SK-N-SH (cell line): Measurements from ENCODE around the gene POLR3C.

Source experiments
- CHD2 ChIP-seq: fragments of 150-350 bp; IDR thresholded peaks from 2 replicates; pipeline ENCODE4 v1.6.1; 2018; ENCODE audit warnings: low read length; ENCODE audit not compliant: partially characterized antibody
- CTCF ChIP-seq: fragments of 200-600 bp; sonication (generic); IDR thresholded peaks from 2 replicates; pipeline ENCODE4 v1.6.1; 2017; ENCODE audit warnings: antibody characterized with exemption, mild to moderate bottlenecking, moderate library complexity
- EP300 ChIP-seq, 2 experiments: IDR thresholded peaks; 2 replicates each; pipeline versions ENCODE4 v1.4.0 to v1.6.1; 2012; ENCODE audit warnings: borderline replicate concordance in 1 of 2, low read depth in 1 of 2, low read length in 1 of 2
- GABPA ChIP-seq: IDR thresholded peaks from 2 replicates; pipeline ENCODE4 v1.4.0; 2012; ENCODE audit warnings: low read depth, mild to moderate bottlenecking
- GATA2 ChIP-seq: sonication (generic); formaldehyde crosslinking; IDR thresholded peaks from 2 replicates; pipeline ENCODE4 v1.5.0; 2020; ENCODE audit warnings: mild to moderate bottlenecking, missing genetic modification reagents
- MAX ChIP-seq: IDR thresholded peaks from 2 replicates; pipeline ENCODE4 v1.4.0; 2012; ENCODE audit warnings: low read depth
- NFIC ChIP-seq: IDR thresholded peaks from 2 replicates; pipeline ENCODE4 v1.4.0; 2012; ENCODE audit warnings: borderline replicate concordance
- PBX3 ChIP-seq: IDR thresholded peaks from 2 replicates; pipeline ENCODE4; 2012
- POLR2AphosphoS5 ChIP-seq: IDR thresholded peaks from 2 replicates; pipeline ENCODE4 v1.6.1; 2012; ENCODE audit warnings: low read depth, low read length
- RCOR1 ChIP-seq: fragments of 150-350 bp; IDR thresholded peaks from 2 replicates; pipeline ENCODE4 v1.6.1; 2017; ENCODE audit warnings: antibody characterized with exemption, low read length
- REST ChIP-seq: IDR thresholded peaks from 2 replicates; pipeline ENCODE4 v1.6.1; 2012; ENCODE audit warnings: mild to moderate bottlenecking, low read depth, low read length, moderate library complexity
- USF2 ChIP-seq: fragments of 150-350 bp; IDR thresholded peaks from 2 replicates; pipeline ENCODE4 v1.6.1; 2017; ENCODE audit warnings: antibody characterized with exemption, low read length, low read depth, borderline replicate concordance
- YY1 ChIP-seq: IDR thresholded peaks from 2 replicates; pipeline ENCODE4 v1.4.0; 2012; ENCODE audit warnings: low read depth, mild to moderate bottlenecking

GRCh38 chr1:145885738-145886287 lies 61.8 kb downstream of the POLR3C start, which contains the start of gene ANKRD35:
- TF ChIP-seq YY1: no peak
- TF ChIP-seq CTCF: no peak
- no peak for TF ChIP-seq CHD2
- no peak for TF ChIP-seq POLR2AphosphoS5
- no peak for TF ChIP-seq REST
- no peak for TF ChIP-seq MAX
- no peak for TF ChIP-seq NFIC
- no peak for TF ChIP-seq GATA2
- peak; percentile 39 for TF ChIP-seq PBX3
- TF ChIP-seq USF2: no peak
- TF ChIP-seq EP300 (IDR thresholded peaks at IDR 0.05; ENCODE audit: borderline replicate concordance in 1 of 2, low read depth in 1 of 2, low read length in 1 of 2): no peak
- no peak for TF ChIP-seq RCOR1
- no peak for TF ChIP-seq GABPA
